HT-29 (cell line): ENCODE data around the gene CALHM2. TPM values are rescaled to one million over a fixed set of nuclear protein-coding genes. Genes with fewer than 3 reads are reported as not detected.

Experiments
- DNase-seq: peaks from one replicate; pipeline ENCODE4 v3.0.0-alpha.2; 2015; ENCODE audit warnings: low spot score
- total RNA-seq: library from RNA; depleted of rRNA; stranded (reverse); fragments of >200 nt; shearing (Covaris generic); gene quantifications from 2 replicates; pipeline ENCODE4 v1.2.3, GENCODE V29; 2014

CALHM2 gene
- total RNA-seq, 1 experiment from 2014 or later, result 3.0 TPM

DNA sequence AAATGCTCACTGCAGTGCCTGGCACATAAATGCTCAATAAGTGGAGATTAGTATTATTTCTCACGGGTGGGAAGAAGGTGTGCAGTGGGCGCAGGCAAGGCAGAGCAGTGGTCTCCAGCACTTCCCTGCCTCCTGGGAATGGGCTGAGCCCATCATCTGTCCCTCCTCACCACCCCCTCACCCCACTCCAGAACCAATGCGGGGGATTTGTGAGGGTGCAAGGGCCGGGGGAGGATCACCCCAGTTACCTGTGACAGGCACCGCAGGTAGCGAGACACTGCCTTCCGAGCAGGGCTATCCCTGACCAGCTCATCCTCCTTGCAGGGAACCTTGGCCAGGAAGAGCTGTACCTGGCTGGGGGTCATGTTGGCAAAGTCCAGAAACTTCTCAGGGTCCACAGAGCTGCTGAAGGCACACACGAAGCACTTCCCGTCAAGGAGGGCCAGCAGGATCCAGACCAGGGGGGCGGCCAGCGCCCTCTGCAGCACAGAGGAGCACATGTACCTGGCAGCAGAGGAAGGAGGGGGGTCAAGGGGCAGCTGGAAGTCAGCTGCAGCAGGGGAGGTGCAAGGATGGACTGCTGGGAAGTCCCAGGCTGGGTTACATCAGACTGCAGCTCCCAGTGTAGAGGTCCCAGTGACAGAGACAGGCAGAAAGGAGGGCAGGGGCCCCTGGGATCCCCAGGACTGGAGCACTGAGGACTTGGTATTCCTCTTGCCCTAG is 24.0 kb upstream of the CALHM2 start:
- no peak for DNase-seq

DNA sequence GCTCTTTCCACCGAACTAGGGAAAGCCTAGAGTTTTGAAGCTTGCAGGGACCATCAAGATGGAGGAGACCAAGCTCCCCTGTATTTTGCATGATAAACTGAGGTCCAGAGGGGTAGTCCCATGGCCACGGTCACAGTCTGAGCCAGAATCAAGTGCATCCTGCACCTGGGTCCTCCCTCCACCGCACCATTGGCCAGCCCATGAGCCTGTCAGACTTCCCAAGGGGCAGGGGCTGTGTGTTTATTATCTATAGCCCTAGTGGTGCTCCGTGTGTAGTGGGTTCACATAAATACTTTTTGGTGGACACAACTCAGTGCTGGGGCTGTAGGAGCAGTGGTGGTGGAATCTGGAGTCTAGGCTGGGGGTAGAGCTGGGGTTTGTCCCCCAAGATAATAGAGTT is 23.3 kb upstream of the CALHM2 start:
- no peak for DNase-seq

DNA sequence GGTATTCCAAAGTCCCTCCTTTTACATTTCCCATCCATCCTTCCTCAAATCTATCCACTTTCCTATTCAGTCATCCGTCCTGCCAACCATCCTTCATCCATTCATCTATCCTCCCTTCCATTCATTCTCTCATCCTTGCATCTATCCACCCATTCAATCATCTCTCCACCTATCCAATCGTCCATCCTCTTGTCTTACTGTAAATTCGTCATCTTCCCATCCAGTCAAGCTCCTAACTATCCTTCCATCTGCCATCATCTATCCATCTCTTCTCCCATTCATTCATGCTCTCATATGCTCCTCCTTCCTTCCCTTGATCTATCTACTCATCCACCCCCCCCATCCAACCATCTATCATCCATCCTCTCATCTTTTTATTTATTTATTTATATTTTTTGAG is 21.9 kb upstream of the CALHM2 start:
- no peak for DNase-seq

DNA sequence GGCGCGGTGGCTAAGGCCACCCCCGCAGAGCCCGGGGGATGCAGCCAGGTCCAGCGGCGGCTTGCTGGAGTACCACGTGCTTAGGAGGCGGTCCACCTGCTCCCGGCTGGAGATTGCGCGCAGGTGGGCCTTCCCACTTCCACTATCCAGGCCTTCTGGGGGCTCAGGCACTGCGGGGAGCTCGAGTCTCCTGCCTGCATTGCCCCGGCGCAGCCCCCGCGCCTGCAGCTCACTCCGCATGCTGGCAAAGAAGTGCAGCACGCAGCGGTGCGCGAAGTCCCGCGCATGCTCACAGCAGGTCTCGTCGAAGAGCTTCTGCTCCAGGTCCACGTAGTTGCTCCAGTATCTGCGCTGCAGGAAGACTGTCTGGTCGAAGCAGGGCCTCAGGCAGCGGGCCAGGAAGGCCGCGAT is 21.1 kb upstream of the CALHM2 start:
- no peak for DNase-seq

DNA sequence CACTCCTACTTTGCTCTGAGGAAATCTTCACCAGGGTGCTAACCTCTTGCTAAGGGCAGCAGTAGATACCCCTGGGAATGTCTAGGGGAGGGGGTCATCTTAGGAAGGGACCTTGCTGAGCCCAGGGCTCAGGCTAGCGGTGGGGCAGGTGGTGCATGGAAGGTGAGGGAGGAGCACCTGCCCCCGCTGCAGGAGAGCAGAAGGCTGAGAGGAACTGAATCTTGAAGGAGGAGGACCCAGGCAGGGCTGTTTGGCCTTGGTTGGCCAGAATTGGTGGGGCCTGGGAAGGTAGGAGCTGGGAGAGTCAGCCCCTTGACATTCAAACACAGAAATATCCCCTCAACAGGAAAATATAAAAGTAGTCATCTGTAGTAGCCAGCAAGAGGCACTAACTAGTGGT is 19.8 kb upstream of the CALHM2 start:
- no peak for DNase-seq

DNA sequence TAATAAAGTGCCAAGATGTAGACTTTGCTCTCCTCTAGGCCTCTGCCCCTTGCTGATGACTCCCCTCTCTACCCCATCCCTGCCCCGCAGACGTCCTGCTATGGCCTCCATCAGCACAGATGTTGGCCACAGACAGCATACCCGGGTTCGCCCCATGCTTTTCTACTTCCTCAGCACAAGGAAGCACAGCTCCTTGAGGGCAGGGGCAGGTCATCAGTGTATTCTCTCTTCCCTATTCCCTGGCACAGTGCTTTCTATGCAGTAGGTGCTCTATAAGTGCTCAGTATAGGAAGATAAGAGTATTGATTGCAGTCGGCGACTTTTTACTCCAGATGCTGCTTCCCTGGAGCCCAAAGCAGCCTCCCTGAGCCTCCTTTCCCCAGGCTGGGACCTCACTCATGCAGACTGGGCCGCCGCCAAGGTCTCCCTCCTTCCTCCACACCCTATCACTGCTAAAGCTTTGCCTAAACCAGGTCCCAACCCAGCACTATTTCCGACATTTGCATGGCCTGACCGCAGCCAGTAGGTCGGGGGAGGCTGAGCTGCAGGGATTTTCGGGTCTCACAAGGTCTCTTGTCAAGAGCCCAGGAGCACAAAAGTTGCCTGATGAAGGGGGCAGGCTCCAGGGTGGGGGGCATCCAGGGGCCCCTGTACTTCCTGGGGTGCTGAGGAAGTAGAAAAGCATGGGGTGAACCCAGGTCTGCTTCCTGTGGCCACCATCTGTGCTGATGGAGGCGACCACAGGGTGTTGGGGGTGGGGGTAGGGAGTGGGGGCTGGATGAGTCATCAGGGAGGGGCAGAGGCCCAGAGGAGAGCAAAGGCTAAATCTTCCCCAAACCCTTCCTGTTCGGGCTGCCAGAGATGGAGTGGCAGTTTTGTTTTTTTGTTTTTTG is 18.8 kb upstream of the CALHM2 start:
- DNase-seq, result no peak

DNA sequence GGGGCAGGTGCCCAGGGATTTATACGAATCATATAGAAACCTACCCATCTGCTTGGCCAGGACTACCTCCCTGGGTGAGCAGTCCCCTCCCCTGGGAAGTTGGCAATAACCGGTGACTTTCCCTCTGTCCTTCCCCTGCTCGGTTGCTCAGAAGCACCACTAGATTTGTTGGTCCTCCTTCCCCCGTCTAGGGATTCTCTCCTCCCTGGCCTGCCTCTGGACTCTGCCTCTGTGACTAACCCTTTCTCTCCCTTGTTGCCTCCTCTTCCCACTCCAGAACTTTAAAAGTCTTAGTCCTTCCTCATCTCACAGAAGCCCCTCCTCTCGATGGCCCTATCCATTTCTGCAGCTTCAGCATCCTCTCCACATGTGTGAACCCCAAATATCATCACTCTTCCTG is 17.0 kb upstream of the CALHM2 start:
- DNase-seq, result no peak

DNA sequence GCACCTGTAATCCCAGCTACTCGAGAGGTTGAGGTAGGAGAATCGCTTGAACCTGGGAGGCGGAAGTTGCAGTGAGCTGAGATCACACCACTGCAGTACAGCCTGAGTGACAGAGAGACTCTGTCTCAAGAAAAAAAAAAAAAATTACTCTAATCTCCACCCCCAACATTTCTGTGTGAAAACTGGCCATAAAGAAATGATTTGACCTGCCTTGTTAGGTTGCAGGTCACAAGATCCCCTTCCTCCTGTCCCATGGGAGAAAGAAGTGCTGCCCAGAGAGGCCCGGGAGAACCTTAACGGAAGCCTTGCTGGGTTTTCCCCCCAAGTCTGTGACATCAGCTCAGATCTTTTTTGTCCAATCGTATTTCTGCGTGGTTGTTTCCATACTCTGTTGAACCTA is 15.2 kb upstream of the CALHM2 start:
- DNase-seq, result no peak

DNA sequence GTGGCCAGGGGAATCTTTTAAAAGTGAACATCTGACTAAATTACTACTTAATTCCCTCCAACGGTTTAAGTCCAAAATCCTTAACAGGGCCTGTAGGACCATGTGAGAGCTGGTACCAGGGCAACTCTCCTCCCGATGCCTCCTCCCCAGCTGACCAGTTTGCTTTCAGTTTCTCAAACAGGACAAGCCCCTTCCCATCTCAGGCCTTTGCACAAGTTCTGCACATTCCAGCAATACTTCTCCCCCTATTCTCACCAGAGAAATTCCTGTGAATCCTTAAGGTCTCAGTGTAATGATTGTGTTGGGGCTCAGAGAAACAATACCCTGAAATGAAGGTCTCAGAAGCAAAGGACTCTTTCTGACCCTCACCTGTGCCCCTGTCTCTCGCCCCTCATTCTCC is 14.6 kb upstream of the CALHM2 start:
- DNase-seq, result no peak

DNA sequence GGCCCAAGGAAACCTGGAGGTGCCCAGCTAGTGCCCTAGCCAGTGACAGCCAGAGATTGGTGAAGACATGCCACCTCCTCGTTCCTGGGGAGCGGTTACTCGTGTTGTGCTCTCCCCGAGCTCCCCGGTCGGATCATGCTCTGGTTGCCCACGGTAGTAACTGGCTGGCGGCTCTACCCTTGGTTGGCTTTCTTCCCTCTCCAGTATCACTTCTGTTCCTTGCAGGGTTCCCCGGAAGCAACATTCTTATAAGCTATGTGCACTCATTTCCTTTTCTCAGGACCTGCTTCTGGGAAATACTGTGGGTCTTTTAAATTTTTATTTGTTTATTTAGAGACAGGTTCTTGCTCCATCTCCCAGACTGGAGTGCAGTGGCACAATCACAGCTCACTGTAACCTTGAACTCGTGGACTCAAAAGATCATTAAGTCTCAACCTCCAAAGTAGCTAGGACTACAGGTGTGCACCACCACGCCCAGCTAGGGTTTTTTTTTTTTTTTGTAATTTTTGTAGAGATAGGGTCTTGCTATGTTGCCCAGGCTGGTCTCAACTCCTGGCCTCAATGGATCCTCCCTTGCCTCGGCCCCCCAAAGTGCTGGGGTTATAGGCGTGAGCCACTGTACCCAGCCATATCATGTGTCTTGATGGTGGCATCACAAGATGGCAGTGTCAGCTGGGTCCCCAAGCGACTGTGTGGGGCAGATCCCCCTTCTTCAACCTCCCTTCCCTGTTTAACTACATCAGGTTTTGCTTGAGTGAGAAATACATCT is 13.4 kb upstream of the CALHM2 start:
- DNase-seq, result no peak

DNA sequence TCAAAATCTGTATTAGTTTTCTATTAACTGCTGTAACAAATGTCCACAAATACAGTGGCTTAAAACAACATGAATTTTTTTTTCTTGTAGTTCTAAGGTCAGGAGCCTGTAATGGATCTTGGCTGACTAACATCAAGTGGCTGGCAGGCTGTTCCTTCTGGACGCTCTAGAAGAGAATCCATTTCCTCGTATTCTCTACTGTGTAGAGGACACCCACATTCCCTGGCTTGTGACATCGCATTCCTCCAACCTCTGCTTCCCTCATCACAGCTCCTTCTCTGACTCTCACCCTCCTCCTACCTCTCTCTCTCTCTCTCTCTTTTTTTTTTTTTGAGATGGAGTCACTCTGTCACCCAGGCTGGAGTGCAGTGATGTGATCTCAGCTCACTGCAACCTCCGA is 11.3 kb upstream of the CALHM2 start:
- no peak for DNase-seq

DNA sequence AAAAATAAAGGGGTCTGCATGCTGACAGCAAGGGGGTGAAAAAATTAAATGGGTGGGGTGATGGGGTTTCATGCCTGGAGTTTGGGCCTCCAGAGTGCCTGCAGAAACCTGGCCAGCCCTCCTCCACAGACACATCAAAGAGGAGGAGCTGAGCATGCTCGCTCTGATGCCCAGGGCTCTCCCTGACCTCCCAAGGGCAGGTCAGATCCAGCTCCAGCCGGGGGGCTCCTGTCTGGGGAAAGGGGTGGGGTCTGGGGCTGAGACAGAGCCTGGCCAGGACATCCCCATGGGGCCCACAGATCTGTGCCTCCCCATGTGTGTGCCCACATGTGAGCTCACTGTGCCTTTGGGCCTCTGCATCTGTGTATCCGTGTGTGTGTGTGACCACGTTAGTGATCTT is 7.4 kb upstream of the CALHM2 start:
- no peak for DNase-seq

DNA sequence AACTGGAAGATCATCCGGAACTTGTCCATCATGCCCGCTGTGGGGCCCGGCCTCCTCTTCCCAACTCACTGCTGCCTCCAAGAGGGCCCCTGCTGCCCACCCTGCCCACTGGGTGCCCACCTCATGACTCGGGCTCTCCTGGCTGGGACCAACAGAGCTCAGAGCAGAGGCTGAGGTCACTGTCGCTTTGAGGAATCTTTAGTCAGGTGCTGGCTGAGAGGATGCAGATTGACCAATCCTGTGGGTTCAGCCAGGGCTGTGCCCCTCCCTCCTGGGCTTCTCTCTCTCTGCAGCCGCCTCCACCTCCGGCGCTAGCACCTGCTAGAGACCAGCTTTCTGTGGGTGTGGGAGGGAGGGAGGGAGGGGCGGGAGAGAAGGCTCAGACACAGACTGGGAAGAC is 6.5 kb upstream of the CALHM2 start, which contains the start of gene CALHM1:
Gene CALHM1, minus strand, starts transcription at position 181 of the 400 bp plus-strand sequence. Its CDS starts 149 bp downstream, at position 32.
- no peak for DNase-seq

DNA sequence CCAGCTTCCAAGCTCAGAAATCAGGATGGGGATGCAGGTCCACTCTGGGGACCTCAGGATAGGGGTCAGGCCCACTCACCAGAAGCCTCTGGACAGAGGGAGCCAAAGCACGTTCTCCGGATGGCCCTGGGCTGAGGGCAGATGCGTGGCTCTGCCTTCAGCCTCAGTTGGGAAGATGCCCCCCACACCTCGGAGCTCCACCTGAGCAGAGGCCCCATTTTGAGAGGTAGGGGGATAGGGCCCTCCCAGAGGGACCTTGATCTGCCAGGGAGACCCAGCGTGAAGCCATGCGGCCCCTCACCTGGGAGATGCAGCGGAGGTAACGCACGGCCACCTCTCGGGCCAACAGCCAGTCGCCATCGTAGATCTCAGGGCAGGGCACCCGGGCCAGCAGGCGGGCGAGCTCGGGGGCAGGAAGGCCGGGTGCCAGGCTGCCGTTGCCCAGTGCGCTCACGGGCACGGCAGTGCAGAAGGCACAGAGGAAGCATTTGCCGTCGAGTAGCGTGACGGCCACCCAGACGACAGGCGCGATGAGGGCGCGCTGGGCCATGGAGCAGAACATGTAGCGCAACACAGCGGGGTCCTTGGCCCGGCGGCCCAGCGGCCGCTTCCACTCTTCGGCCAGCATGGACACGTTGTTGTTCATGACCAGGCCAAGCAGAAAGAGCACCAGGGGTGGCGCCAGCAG is 5.9 kb upstream of the CALHM2 start:
- DNase-seq, result no peak

DNA sequence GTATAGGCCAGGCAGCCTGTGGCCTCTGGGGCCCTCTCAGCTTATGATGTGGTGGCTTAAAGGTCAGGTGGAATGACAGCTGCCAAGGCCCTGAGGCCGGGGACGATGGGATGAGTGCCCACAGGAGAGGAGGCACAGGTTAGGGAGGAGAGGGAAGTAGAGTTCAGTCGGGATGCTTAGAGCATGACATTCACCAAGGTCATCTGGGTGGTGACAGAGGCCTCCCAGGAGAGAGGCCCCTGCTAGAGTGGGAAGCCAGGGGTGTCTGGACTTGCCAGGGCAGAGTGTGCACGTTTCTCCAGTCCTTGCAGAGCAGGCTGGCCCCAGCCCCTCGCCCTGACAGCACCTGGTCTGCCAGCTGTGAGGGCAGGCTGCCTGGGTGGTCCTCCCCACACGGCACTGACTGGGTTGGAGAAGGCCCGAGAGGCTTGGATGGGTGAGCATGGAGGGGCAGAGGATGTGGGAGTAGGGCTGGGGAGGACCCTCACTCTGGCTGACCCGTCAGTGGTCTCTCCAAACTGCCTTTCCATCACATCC is 5.1 kb upstream of the CALHM2 start:
- DNase-seq, result no peak

DNA sequence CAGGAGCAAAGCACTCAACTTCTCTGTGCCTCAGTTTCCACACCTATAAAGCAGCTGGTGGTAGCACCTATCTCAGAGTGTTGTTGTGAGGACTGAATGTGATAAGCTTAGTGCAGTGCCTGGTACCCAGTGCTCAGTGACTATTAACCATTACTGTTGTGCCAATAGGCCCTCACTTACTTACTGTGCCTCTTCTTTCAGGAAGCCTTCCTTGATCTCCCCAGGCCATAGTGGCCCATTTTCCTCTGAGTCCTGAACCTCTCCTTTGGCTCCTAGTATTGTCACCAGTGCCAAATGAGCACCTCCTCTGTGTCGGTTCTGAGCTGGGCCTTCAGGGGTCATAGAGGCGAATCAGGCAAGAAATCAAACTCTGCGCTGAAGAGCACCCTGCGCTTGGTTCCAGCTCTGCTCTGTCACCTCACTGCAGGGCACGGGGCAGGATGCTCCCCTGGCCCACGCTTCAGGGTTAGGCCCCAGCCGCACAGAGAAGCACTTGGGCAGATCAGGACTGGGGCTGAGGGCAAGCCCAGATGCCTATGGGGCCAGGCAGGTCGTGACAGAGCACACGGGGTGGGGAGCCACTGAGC is 4.0 kb upstream of the CALHM2 start:
- DNase-seq, result no peak

DNA sequence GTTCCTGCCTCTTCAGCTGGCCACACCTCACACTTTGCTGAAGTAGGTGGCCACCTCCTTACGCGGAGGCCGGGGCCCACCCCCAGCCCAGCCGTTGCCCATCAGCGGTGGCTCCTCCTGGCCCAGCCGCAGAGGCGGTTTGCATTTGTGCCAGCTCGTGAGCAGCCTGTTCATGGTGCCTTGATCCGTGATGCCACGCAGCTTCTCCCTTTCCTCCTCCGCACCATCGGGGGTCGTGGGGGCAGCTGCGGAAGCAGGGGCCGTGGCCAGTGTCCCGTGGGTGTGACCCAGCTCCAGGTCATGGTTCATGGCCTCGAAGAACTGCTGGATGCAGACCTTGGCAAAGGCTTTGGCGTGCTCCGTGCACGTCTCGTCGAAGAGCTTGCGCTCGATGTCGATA is 3.1 kb upstream of the CALHM2 start:
- DNase-seq, result no peak

DNA sequence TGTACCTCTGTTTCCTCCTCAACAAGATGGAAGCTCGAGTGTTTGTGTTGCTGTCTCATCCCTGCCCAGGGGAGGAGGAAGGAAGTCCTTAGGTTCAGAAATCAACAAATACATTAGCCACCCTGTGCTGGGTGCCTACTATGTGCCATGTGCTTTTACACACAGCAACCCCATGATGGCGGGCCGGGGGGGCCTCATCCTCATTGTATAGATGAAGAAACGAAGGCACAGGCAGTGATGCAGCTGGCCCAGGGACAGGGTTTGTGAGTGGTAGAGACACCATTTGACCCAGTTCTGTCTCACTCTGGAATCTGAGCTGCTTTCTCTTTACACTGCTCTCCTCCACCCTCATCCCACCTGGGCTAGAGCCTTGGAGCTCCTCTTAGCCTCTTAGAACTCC is 1.9 kb upstream of the CALHM2 start:
- no peak for DNase-seq

DNA sequence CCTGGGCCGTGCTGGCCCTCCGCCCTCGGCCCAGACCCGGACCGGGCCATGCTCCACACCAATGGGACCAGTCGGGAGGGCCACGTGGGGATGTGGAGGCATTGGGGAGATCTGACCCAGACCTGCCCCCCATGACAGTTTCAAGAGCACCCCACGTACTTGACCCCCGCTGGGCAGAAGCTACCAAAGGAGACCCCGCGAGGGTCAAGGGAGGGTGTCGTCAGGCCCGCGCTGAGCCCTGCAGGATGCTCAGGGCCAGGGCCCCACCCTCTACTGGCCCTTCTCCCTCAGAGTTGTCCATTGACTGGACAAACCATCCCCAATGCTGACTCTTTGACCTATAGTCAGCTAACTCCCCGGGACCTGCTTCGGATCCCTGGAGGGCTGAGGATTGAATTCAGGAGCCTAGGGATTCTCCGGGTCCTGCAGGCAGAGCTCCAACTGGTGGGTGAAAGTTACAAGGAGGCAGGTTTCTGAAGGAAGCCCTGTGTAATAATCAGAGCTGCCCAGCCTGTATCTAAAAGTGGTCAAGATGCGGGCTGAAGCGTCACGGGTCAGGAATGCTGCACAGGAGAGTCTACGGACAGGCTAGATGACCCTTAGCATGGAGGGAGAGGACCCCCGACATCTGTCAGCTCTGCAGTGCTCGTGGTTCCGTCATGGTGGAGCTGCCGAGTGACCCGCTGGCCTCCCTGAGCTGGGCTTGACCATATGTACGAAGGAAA is 498 bp upstream of the CALHM2 start:
- DNase-seq, result no peak

DNA sequence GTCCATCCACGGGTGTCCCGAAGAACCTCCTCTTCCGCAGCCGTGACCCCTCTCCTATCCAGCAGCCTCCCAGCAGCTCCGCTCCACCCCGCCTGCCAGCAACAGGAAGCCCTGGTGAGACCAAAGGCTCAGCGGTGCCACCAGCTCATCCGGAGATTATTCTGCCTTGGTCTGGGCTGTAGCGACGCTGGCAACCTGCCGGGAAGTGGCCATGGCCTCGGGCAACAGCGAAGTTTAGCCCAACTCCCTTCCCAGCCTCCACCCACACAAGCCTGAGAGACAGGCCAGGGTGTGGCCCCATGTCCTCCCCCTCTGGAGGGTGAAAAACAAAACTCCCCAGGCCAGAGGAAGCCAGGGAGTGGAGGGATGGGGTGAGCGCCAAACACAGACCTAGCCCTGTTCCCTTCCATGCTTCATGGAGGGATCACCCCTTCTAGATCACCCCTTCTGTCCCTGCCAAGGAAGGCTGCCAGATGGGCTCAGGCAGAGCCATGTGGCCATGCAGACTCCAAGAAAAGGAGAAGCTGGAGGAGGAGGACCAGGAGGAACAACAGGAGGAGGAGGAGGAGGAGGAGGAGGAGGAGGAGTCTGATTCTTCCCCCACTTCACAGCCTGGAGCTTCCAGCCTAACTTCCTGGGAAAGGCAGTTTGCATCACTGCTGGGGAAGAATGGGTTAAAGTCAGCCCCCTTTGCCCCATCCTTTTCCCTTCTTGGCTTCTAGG is 918 bp downstream of the CALHM2 start:
- peak; percentile 56 for DNase-seq
